Keratinocyte (primary cell): Measurements from ENCODE around the gene GBGT1. TPM values are rescaled to one million over a fixed set of nuclear protein-coding genes. Genes with fewer than 3 reads are reported as not detected.

ENCODE experiments used
- DNase-seq: peaks from one replicate; pipeline ENCODE4 v3.0.0-alpha.2; 2011; ENCODE audit warnings: low read depth, missing footprints, low spot score
- FAIRE-seq: peaks from 2 replicates; lab custom pipeline; 2011; peaks lifted over from hg19 to GRCh38; lab: Jason Lieb, UNC
- H2AFZ ChIP-seq: 2 replicates; pipeline ENCODE4 v1.6.0; 2012; ENCODE audit warnings: low read length, control low read depth, inconsistent platforms; ENCODE audit not compliant: control insufficient read depth
- H3K27ac ChIP-seq: 2 replicates; pipeline ENCODE4 v1.5.1; 2011; ENCODE audit warnings: low read length; ENCODE audit not compliant: control insufficient read depth, insufficient read depth
- H3K27me3 ChIP-seq: 3 replicates; pipeline ENCODE4 v1.6.0; 2011; ENCODE audit warnings: low read length; ENCODE audit not compliant: control insufficient read depth, insufficient read depth; ENCODE audit errors: extremely low read depth
- H3K36me3 ChIP-seq, 2 experiments: 2 replicates in 1 of 2; 3 replicates in 1 of 2; pipeline ENCODE4 v1.5.1; 2011; ENCODE audit warnings: low read length in 2 of 2, mild to moderate bottlenecking in 1 of 2; ENCODE audit not compliant: control insufficient read depth in 2 of 2, insufficient read depth in 2 of 2; ENCODE audit errors: extremely low read depth in 1 of 2
- H3K4me1 ChIP-seq: 3 replicates; pipeline ENCODE4 v1.5.1; 2011; ENCODE audit warnings: low read length; ENCODE audit not compliant: control insufficient read depth, insufficient read depth; ENCODE audit errors: extremely low read depth
- H3K4me2 ChIP-seq: 3 replicates; pipeline ENCODE4 v1.6.0; 2011; ENCODE audit warnings: low read depth, low read length; ENCODE audit not compliant: control insufficient read depth, insufficient read depth; ENCODE audit errors: extremely low read depth
- H3K4me3 ChIP-seq, 3 experiments: fragments of 200-600 bp in 1 of 3; sonication (generic) in 1 of 3; 2 replicates in 2 of 3; 3 replicates in 1 of 3; pipeline ENCODE4 v1.5.1; 2011 to 2016; ENCODE audit warnings: low read length in 3 of 3, mild to moderate bottlenecking in 3 of 3, control low read depth in 2 of 3, inconsistent platforms in 1 of 3, low read depth in 1 of 3, mixed read lengths in 1 of 3, mixed run types in 1 of 3, moderate library complexity in 1 of 3; ENCODE audit not compliant: control insufficient read depth in 2 of 3, insufficient read depth in 2 of 3; ENCODE audit errors: extremely low read depth in 1 of 3
- H3K79me2 ChIP-seq: 2 replicates; pipeline ENCODE4 v1.6.0; 2012; ENCODE audit warnings: low read length; ENCODE audit not compliant: control insufficient read depth, insufficient read depth
- H3K9ac ChIP-seq: 3 replicates; pipeline ENCODE4 v1.6.0; 2011; ENCODE audit warnings: low read length; ENCODE audit not compliant: control insufficient read depth, insufficient read depth; ENCODE audit errors: extremely low read depth
- H3K9me1 ChIP-seq: 3 replicates; pipeline ENCODE4 v1.6.0; 2011; ENCODE audit warnings: low read length; ENCODE audit not compliant: control insufficient read depth, insufficient read depth; ENCODE audit errors: extremely low read depth
- H3K9me3 ChIP-seq: 2 replicates; pipeline ENCODE4 v1.5.1; 2012; ENCODE audit warnings: low read depth, low read length; ENCODE audit not compliant: control insufficient read depth
- H4K20me1 ChIP-seq: 3 replicates; pipeline ENCODE4 v1.6.0; 2011; ENCODE audit warnings: low read length; ENCODE audit not compliant: control insufficient read depth, insufficient read depth; ENCODE audit errors: extremely low read depth
- EZH2 ChIP-seq: IDR thresholded peaks from one replicate; pipeline ENCODE4 v1.6.1; 2012; ENCODE audit warnings: inconsistent platforms, mild to moderate bottlenecking, low read length, moderate library complexity
- dilution Hi-C: fragments of 300-500 bp; cut with MboI; formaldehyde crosslinking; loops from one replicate; pipeline ENCODE4 v1.7.0; 2020; ENCODE audit warnings: low sequenced_read_pairs; ENCODE audit not compliant: extremely low pct_ligation_motif_present
- polyA plus RNA-seq, 5 experiments: library from polyadenylated mRNA; depleted of rRNA in 3 of 5; stranded (reverse) in 3 of 5; stranded (forward) in 1 of 5; unstranded in 1 of 5; fragments of >200 nt; gene quantifications; 1 replicate in 1 of 5; 2 replicates in 3 of 5; 3 replicates in 1 of 5; pipeline versions ENCODE4 v1.2.1 to v1.2.3, GENCODE V29; 2011 to 2012; ENCODE audit warnings: missing spikeins in 2 of 5, low read depth in 1 of 5, low replicate concordance in 1 of 5
- TF ChIP-seq, protein P1 (sequence below), 3 experiments: IDR thresholded peaks in 1 of 3; conservative IDR thresholded peaks in 1 of 3; optimal IDR thresholded peaks in 1 of 3; 2 replicates in 2 of 3; 3 replicates in 1 of 3; pipeline versions ENCODE3 to v1.5.1; 2011; ENCODE audit warnings: low read length in 3 of 3, mild to moderate bottlenecking in 3 of 3, moderate library complexity in 2 of 3, control low read depth in 1 of 3, inconsistent platforms in 1 of 3; ENCODE audit not compliant: insufficient read depth in 2 of 3; ENCODE audit errors: extremely low read depth in 1 of 3

GBGT1 gene
- polyA plus RNA-seq, 1 donor (not counting 4 experiments of a cell fraction or from before 2014, with no cell fraction given): 0.54 TPM

DNA sequence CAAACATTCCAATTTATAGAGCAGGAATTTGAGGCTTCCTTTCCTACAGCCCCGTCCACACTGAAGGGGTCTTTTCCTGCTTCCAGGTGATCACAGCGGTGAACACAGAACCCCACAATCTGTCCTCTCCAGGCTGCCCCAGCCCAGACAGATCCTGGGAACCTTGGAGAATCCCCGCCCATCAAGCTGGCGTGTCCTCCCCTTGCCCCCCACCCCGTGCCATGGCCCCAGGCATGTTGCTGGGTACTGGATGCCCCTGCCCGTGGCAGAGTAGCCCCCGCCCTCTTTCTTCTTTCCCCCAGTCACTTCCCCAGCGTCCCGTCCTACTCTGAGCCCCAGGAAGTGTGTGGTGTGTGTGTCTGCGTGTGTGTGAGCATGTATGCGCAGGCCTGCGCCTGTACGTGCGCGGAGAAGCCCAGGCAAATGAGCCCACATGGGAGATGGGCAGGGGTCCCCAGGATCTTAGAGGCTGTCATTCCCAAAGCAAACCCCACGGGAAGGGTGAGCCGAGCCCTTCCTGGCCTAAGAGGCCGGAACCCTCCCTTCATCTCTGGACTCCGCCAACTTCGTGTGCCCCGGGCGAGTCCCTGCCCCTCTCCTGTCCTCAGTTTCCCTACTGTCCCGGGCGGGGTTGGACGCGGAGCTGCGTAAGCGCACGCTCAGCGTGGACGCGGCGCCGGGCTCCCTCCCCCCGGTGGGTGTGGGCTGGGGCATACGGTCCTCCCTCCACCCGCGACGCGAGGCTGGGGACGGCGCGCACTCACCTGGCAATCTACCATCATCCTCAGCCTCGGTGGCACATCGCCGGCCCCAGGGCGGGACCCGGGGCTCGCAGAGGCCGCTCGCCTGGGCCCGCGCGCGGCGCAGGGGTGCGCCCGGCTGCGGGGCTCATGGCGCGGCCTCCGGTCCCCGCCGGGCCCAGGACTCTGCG, 15.2 kb downstream of the GBGT1 start:
- H3K27me3 ChIP-seq: no peaks in the 10 kb centered on the region
- peak overlapping the region; percentile 78 to 93 (median 87) for H3K4me3 ChIP-seq
- H3K9me1 ChIP-seq: no peaks in the 10 kb centered on the region
- H2AFZ ChIP-seq: peak overlapping the region; percentile 78
- H3K27ac ChIP-seq: peak overlapping the region; percentile 85
- peak overlapping the region; percentile 98 for H3K9ac ChIP-seq
- TF ChIP-seq, protein P1, sequence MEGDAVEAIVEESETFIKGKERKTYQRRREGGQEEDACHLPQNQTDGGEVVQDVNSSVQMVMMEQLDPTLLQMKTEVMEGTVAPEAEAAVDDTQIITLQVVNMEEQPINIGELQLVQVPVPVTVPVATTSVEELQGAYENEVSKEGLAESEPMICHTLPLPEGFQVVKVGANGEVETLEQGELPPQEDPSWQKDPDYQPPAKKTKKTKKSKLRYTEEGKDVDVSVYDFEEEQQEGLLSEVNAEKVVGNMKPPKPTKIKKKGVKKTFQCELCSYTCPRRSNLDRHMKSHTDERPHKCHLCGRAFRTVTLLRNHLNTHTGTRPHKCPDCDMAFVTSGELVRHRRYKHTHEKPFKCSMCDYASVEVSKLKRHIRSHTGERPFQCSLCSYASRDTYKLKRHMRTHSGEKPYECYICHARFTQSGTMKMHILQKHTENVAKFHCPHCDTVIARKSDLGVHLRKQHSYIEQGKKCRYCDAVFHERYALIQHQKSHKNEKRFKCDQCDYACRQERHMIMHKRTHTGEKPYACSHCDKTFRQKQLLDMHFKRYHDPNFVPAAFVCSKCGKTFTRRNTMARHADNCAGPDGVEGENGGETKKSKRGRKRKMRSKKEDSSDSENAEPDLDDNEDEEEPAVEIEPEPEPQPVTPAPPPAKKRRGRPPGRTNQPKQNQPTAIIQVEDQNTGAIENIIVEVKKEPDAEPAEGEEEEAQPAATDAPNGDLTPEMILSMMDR (optimal IDR thresholded peaks at IDR 0.05 in 1 of 3, IDR thresholded peaks at IDR 0.05 in 1 of 3, conservative IDR thresholded peaks at IDR 0.05 in 1 of 3; ENCODE audit: extremely low read depth in 1 of 3, insufficient read depth in 2 of 3, low read length in 3 of 3): no peak
- TF ChIP-seq EZH2: no peak
- H3K9me3 ChIP-seq: no peaks in the 10 kb centered on the region
- H3K4me1 ChIP-seq: peaks cover 22% of the 10 kb centered on the region
- H4K20me1 ChIP-seq: peaks cover 15% of the 10 kb centered on the region
- H3K79me2 ChIP-seq: peaks cover 25% of the 10 kb centered on the region
- DNase-seq: no peak
- peak overlapping the region; percentile 87 for H3K4me2 ChIP-seq
- dilution Hi-C loops: no loop called here
- peaks cover 0 to 5% of the 10 kb centered on the region in 2 experiments for H3K36me3 ChIP-seq
- no peak for FAIRE-seq

DNA sequence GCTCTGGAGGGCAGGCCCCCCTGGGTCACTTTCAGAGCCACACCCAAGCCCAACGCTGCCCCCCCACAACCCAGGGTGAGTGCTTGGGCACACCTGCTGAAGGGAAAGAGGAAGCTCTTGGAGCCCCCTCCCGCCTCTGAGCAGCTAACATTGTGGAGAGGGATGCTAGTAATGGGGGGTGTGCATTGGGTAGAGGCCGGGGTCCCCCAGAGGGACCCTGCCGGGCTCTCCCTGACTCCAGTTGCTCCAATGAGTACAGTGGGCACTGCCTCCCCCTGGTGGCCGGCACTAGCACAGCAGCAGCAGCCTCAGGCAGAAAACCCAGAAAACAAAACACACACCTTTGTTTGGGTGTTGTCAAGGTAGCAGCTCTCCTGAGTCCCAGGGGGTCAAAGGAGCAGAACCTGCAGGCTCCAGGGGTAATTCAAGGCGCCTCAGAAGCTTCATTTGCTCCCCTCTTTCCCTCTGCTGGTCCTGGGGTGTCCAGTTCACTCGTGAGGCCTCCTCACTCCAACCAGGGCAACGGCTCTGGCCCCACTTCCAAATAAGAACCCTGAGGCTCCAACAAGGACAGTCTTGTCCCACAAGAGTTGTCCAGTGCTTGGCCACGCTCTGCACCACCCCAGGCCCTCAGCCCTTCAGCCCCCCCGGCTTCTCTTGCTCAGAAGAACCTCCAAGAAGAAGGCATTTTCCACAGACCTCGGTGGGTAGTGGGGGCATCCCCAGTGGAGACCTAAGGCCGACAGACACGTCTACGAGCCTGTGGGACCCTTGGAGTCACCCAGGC, 16.1 kb downstream of the GBGT1 start:
- TF ChIP-seq, protein P1 (optimal IDR thresholded peaks at IDR 0.05 in 1 of 3, IDR thresholded peaks at IDR 0.05 in 1 of 3, conservative IDR thresholded peaks at IDR 0.05 in 1 of 3; ENCODE audit: extremely low read depth in 1 of 3, insufficient read depth in 2 of 3, low read length in 3 of 3): peak in 2 of 3 experiments; percentile 97 to 98
- no peak for TF ChIP-seq EZH2
- H2AFZ ChIP-seq: no peak overlapping the region
- peak; percentile 59 for FAIRE-seq
- H3K4me1 ChIP-seq: peaks cover 22% of the 10 kb centered on the region
- H3K27ac ChIP-seq: peak overlapping the region; percentile 85
- DNase-seq: no peak
- dilution Hi-C loops: no loop called here
- peak overlapping the region; percentile 98 for H3K9ac ChIP-seq
- H3K4me2 ChIP-seq: peak overlapping the region; percentile 87
- H3K9me1 ChIP-seq: no peaks in the 10 kb centered on the region
- peaks cover 34% of the 10 kb centered on the region for H3K79me2 ChIP-seq
- peaks cover 22% of the 10 kb centered on the region for H4K20me1 ChIP-seq
- peaks cover 0 to 5% of the 10 kb centered on the region in 2 experiments for H3K36me3 ChIP-seq
- H3K9me3 ChIP-seq: no peaks in the 10 kb centered on the region
- peak overlapping the region; percentile 78 to 93 (median 87) for H3K4me3 ChIP-seq
- H3K27me3 ChIP-seq: no peaks in the 10 kb centered on the region
